GM18526 (cell line): ENCODE measurements around the gene FAM3B.

Experiments used
- POLR2A ChIP-seq: IDR thresholded peaks from 3 replicates; pipeline ENCODE4 v1.6.1; 2011; ENCODE audit not compliant: insufficient read length; ENCODE audit errors: extremely low read depth

FAM3B gene

DNA sequence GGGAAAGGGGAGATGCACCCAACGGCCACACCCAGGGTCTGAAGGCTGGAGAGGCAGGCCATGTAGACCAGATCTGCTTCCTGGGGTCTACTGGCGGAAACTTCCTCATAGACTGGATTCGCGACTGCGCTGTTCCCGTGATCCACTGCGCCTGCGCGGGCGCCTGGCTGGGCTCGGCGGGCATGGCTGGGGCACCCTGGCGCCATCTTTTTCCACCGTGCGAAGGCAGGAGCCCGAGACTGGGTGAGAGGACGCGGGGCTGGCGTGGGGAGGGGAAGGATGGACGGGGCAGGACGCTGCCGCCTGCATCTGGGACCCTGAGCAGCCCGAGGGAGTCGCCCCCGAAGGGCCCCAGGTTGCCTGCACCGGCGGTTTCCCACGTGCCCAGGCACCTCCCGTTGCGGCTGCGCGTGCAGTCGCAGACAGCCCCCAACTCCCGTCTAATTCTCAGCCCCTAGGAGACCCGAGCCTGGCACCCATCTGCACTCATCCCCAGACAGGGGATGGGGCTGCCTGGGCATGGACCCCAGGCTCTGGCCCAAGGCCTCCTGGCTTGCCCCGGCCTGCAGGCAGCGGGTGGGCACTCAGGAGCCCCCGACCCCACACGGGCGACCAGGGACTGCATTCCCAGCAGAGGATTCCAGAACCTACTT is 12.4 kb upstream of the FAM3B start:
- no peak for TF ChIP-seq POLR2A

DNA sequence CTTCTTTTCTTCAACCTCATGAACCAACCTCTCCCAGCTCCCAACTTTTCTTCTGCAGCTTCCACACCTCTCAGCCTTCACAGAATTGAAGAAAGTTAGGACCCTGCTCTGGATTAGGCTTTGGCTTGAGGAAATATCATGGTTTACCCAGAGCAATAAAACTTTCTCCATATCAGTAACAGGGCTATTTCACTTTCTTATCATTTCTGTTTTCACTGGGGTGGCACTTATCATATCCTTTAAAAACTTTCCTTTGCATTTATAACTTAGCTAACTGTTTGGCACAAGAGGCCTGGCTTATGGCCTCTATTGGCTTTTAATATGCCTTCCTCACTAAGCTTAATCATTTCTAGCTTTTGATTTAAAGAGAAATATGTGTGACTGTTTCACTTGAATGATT is 9.4 kb upstream of the FAM3B start:
- no peak for TF ChIP-seq POLR2A

DNA sequence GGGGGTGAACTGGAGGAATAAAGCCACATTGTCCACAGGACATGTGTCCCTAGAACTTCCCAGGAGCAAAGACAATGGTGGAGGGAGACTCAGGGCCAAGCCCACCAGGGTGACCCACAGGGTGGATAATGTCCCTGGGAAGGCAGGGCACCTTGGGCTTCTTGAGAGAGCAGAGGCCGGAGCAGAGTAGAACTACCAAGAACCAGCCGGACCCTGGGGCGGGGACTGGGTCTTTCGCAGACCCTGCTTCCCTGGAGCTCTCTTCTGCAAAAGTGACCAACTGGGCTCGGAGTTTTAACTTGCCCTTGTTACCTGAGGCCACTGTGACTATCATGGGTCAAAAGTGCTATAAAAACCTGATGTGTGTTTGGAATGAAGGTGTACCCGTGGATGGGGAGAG is 875 bp upstream of the FAM3B start:
- TF ChIP-seq POLR2A = no peak

DNA sequence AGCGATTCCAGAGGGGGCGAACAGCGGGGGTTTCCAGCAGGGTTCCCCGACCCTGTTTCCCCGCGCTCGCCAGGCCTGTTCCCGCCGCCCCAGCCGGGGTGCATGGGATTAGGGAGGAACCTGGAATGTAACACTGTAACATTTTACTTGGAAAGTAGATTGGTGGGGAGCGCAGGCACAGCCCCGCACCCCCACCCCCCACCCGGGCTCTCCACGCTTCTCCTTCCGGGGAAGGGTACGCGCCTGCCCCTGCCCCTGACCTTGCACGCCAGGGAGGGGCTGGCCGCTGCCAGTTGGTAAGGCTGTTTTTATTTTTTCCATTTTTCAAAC is 427 bp downstream of the FAM3B start:
- no peak for TF ChIP-seq POLR2A

DNA sequence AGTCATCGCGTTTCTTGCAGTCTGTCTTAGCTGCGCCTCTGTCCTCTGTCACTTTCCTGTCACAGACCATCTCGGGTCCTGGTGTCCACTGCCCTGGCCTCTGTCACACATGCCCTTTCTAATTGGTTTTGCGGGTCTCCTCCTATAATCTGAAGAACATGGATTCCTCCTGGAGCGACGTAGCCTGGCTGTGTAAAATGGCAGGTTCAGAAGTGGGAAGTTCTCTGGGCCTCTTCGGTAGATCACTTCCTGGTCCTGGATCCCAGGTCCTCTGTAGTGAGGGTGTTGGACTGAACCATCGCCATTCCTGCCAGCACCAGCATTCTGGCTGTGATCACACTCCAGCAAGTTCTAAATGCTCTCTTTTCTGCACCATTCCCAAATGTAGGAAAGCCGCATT is 857 bp downstream of the FAM3B start:
- no peak for TF ChIP-seq POLR2A

DNA sequence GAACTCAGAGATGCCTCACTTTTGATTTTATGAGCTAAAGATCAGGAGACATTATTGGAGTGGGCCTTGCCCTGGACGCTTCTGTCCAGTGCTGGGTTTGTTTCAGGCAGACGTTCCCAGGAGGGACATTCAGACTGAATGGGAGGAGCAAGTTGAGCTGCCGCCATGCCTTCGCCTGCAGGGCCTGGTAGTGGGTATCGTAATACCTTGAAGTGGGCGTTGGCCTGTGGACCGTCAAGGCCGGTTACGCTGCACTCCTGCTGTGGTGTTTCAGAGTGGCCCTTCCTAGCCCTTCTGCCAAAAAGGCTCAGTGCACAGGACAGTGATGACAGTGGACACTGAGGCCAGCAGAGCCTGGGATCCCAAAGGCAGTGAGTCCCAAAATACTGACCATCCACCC is 1.6 kb downstream of the FAM3B start:
- no peak for TF ChIP-seq POLR2A

DNA sequence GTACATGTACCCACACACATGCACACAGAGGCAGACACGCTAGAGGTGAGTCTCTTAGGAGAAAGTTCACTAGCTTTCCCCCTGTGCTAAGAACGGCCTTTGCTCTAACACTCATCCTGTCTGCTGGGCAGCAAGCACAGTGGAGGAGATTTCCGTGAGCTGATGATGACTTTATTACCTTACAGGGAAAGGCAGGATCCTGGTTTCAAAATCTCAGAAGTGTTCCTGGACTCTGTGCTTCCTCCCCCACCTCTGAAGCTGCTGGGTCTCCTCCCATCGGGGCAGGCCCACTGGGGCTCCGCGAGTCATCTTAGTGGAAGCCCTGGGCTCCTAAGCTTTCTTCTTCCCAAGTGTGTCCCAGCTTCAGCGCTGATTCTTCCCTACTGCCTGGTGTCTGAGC is 2.7 kb downstream of the FAM3B start:
- no peak for TF ChIP-seq POLR2A

DNA sequence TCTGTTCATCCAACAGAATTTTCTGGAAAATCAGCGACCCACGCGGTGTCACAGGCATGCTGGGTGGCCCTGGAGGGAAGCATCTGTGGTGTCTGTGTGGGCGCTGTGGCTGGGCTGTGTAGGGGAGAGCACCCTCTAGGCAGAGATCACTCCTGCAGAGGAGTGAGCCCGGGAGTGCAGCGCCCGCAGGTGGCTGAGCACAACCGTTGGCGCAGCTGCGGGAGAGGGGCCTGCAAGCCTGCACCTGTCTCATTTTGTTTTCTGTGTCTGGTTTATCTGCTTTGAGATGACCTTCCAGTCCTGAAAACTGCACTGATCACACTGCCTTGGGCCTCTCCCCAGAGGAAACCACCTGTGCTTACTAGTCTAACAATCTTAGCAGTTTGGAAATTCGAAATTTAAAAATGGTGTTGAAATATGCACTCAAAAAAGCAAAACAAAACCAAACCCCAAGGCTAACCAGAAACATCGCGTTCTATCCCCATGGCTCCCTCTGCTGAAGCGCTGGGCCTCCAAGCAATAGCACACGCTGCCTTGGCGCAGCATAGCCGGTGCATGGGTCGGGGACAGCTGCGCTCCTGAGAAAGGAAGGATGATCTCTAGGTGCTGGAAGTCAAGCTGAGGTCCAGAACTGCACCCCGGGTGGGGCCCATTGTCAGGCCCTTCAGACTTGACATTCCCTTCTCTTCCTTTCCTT is 4.8 kb downstream of the FAM3B start:
- no peak for TF ChIP-seq POLR2A

DNA sequence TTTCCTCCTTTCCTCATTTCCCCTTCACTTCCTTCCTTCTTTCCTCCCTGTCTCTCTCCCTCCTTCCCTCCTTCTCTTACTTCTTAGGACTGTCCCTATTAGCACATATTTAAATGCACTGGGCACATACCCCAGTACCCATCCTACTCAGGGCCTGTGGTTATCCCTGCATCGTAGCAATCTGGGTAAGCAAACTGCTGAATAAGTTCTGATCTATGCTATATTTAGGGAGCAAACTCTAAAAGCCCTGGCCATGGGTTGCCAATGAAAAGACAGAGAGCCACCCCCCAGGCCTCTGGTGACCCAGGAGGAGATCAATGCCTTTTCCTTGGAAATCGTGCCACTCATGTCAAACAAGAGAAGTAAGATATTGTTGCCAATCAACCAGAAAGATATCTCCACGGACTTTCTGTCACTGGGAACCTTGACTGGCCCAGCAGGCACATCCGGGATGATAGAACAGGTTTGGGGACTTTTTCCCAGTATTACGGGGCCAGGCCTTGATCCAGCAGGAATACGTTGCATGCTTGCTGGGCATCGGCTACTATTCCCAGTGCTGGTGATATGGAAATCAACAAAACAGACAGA is 5.4 kb downstream of the FAM3B start:
- no peak for TF ChIP-seq POLR2A

DNA sequence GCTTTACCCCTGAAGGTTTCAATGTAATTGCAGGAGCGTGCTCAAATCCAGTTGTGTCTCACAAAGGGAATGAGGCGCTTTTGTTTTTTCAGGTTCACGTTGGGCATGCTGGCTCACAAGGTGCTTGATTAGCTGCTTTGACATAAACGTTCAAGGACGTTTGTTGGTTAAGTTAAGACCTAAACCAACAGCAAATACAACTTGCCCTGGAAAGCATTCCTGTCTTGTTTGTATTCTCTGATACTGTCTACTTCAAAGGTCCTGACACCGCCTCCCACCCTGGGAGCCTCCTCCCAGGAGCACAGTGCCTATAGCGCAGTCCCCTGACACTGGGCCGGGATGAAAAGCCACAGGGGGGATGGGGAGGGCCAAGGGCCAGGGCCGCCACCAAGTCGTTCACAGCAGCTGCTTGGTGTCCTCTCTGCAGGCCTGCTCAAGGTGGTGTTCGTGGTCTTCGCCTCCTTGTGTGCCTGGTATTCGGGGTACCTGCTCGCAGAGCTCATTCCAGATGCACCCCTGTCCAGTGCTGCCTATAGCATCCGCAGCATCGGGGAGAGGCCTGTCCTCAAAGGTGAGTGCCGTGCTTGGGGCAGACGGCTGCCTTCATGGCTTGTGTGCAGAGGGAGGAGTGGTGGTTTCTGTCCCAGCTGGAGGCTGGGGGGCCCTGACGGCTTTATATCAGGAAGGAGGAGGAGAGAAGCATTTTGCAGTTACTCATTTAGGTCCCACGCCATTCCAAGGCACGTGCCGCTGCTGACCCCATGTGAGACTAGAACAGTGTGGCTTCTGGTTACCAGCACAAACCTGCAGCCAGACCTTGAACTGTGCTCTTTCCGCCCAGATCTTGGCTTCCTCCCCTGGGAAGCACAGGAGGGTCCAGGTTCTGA is 6.1 kb downstream of the FAM3B start:
- no peak for TF ChIP-seq POLR2A

DNA sequence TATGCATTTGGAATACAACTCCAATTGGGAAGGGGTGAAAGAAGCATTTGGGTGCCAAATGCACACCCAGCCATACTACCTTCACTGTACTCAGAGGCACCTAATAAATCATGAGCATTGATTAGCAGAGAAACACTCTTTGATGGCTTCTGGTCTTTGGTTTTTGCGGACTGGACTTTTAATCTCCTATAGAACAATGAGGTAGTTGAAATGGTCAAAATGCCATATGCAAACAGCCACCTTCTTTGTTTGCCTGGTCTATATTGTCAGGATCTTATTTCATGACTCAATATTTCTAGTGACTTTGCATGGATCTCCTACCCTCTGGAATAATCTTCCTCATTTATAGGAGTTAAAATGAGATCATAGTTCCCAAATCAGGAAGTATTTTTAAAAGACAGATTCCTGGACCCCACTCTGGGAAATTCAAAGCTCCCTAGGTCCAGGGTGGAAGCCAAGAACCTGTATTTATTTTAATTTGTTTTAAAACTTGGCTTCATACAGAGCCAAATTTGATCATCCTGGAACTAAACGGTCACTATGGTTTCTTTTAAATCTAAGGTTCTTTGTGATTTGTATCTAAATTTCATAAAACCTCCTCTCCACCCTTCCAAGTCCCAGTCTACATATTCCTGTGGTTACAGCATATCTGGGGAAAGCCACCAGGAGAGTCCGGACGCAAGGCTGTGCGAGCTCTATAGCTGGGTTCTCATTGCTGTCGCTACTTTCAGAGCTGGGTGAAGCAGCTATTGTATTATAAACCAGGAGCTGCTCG is 8.7 kb downstream of the FAM3B start:
- no peak for TF ChIP-seq POLR2A

DNA sequence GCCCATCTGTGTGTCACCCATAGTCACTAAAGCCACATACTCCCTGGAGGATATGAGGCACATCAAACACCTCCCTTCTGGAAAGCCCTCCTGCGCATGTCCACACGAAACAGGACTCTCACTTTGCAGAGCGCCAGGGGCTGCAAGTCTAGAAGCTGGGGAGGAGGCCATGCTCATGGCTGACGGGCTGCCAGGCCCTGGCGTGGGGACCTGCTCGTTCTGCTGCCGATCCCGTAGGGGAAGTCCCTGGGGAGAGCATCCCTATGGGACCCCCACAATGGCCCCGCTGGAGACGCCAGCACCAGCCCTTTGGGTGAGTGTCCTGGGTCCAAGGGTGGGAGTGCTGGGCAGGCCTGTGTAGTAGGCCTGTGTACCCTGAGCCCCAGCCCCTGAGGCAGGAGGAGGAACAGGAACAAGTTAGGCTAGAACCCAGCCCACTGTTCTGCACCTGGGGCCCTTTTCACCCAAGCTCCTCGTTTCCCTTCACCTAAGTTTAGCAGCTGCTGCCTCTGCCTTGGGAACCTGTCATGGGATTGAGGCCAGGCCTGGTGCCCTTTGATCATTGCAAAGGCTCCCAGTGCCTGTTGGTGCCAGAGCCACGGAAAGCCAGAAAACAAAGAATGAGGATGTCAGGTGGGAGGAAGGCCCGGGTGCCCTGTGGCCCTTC is 9.9 kb downstream of the FAM3B start:
- no peak for TF ChIP-seq POLR2A

DNA sequence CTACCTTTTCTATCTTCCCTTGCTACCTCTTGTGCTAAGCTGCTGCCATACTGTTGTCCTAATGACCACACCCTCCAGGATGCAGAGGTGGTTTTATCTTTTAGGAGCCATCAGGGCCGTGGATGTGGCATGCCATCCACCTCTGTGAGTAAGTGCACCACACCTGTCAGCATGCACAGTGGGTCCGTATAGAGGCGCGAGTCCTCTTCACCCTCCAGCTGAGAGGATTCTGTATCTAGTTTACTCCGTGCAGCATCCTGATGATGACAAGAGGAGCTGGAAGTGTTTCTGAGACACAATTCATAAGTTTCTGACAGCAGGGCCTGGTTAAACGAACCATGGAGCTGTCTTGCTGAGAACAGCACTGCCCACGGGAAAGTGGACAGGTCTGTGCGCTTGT is 11.2 kb downstream of the FAM3B start:
- TF ChIP-seq POLR2A = no peak
